Thyroid gland (tissue), 4 donors: ENCODE data around the gene GBP5. TPM values are rescaled to one million over a fixed set of nuclear protein-coding genes. Genes with fewer than 3 reads are reported as not detected.

ENCODE experiments used
- DNase-seq, 2 donors: peaks; one replicate each; pipeline ENCODE4 v3.0.0-alpha.2; 2019
- H3K27ac ChIP-seq, 3 donors: fragments of 200-600 bp; sonication (generic); 1 replicate in 2 of 3; 2 replicates in 1 of 3; pipeline ENCODE4 v1.5.1; 2016 to 2019; ENCODE audit warnings: mild to moderate bottlenecking in 1 of 3, moderate library complexity in 1 of 3
- H3K27me3 ChIP-seq: fragments of 200-600 bp; sonication (generic); one replicate; pipeline ENCODE4 v1.5.1; 2019
- H3K36me3 ChIP-seq, 2 donors: fragments of 200-600 bp; sonication (generic); one replicate each; pipeline ENCODE4 v1.5.1; 2016 to 2019
- H3K4me1 ChIP-seq, 2 donors: fragments of 200-600 bp; sonication (generic); one replicate each; pipeline ENCODE4 v1.5.1; 2017 to 2019
- H3K4me3 ChIP-seq, 3 donors: fragments of 200-600 bp; sonication (generic); replicated peaks in 1 of 3; 1 replicate in 2 of 3; 2 replicates in 1 of 3; pipeline ENCODE4 v1.5.1; 2016; ENCODE audit warnings: mild to moderate bottlenecking in 1 of 3
- H3K9me3 ChIP-seq: fragments of 200-600 bp; sonication (generic); one replicate; pipeline ENCODE4 v1.5.1; 2017
- POLR2A ChIP-seq, 2 donors: fragments of 450-650 bp; IDR thresholded peaks; one replicate each; pipeline ENCODE4 v1.6.1; 2017; ENCODE audit warnings: antibody characterized with exemption in 2 of 2, mild to moderate bottlenecking in 2 of 2, moderate library complexity in 1 of 2
- WGBS, 2 donors: methylation state at CpG; one replicate each; pipeline ENCODE4 v1.1.5; 2017; 5-methylcytosine and 5-hydroxymethylcytosine counted together
- intact Hi-C: fragments of 100-400 bp; cut with DNase I; formaldehyde crosslinking; loops from one replicate; pipeline ENCODE4 v1.15.1; 2023
- total RNA-seq, 4 donors: library from RNA; depleted of rRNA; stranded (reverse); fragments of >200 nt; gene quantifications; one replicate each; pipeline ENCODE4 v1.2.3, GENCODE V29; 2016
- TF ChIP-seq, protein P1 (sequence below), 6 experiments: fragments of 200-600 bp in 3 of 6; fragments of 450-650 bp in 3 of 6; sonication (generic) in 3 of 6; IDR thresholded peaks; one replicate each; pipeline ENCODE4 v1.5.1; 2016 to 2019; ENCODE audit warnings: antibody characterized with exemption in 6 of 6, mild to moderate bottlenecking in 2 of 6, inconsistent platforms in 1 of 6, moderate library complexity in 1 of 6

The GBP5 gene
- total RNA-seq, 4 donors from 2014 or later: 1.0 to 3.0 (median 2.4) TPM

DNA sequence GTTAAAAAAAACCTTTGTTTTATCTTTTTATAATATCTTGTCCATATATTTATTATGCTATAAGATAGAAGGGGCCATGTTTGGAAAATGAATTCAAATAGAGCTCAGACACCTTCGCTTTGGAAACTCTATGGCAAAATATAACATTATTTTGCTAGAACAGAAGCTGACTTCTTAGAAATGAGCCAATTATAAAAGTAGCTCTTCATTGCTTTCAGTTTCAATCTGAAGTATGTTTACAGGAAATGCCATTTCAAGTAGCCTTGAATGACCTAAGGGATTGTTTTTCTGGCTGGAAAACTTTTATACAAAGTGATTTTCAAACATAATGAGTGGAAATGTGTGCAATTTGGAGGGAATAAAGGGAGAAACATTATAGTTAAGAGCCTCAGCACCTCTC is 37.8 kb upstream of the GBP5 start:
- Histone ChIP-seq H3K27me3 (no peaks in the 10 kb centered on the region), H3K4me3 (no peak overlapping the region), H3K36me3 (no peaks in the 10 kb centered on the region), H3K4me1 (peaks cover 0 to 20% of the 10 kb centered on the region in 2 donors), H3K27ac (peak overlapping the region; percentile 38 to 61 (median 42)), H3K9me3 (no peaks in the 10 kb centered on the region)
- no peak for TF ChIP-seq POLR2A (IDR thresholded peaks at IDR 0.05)
- TF ChIP-seq, protein P1, sequence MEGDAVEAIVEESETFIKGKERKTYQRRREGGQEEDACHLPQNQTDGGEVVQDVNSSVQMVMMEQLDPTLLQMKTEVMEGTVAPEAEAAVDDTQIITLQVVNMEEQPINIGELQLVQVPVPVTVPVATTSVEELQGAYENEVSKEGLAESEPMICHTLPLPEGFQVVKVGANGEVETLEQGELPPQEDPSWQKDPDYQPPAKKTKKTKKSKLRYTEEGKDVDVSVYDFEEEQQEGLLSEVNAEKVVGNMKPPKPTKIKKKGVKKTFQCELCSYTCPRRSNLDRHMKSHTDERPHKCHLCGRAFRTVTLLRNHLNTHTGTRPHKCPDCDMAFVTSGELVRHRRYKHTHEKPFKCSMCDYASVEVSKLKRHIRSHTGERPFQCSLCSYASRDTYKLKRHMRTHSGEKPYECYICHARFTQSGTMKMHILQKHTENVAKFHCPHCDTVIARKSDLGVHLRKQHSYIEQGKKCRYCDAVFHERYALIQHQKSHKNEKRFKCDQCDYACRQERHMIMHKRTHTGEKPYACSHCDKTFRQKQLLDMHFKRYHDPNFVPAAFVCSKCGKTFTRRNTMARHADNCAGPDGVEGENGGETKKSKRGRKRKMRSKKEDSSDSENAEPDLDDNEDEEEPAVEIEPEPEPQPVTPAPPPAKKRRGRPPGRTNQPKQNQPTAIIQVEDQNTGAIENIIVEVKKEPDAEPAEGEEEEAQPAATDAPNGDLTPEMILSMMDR (IDR thresholded peaks at IDR 0.05): no peak
- WGBS, 2 donors: 60 to 69% methylated on average over 1 of the region's 1 CpG
- intact Hi-C loops: no loop called here
- no peak for DNase-seq

GRCh38 chr1:89309828-89310227 is 37.2 kb upstream of the GBP5 start:
- intact Hi-C loops: no loop called here
- Histone ChIP-seq H3K4me3 (no peak overlapping the region), H3K4me1 (peaks cover 0 to 20% of the 10 kb centered on the region in 2 donors), H3K36me3 (no peaks in the 10 kb centered on the region), H3K9me3 (no peaks in the 10 kb centered on the region), H3K27ac (peak overlapping the region in 2 of 3 donors; percentile 38 to 61), H3K27me3 (no peaks in the 10 kb centered on the region)
- TF ChIP-seq, protein P1 (IDR thresholded peaks at IDR 0.05): no peak
- no peak for TF ChIP-seq POLR2A (IDR thresholded peaks at IDR 0.05)
- no peak for DNase-seq
- 69 to 75% methylated on average over 1 of the region's 1 CpG for WGBS, 2 donors

- no peak overlapping the region for H3K27ac ChIP-seq
- 57 to 88% methylated on average over 2 of the region's 2 CpGs for WGBS, 2 donors
- intact Hi-C loops: no loop called here
- no peak overlapping the region for H3K4me3 ChIP-seq
- no peak for TF ChIP-seq POLR2A (IDR thresholded peaks at IDR 0.05)
- TF ChIP-seq, protein P1 (IDR thresholded peaks at IDR 0.05): no peak
- peaks cover 0 to 14% of the 10 kb centered on the region in 2 donors for H3K4me1 ChIP-seq
- H3K27me3 ChIP-seq: no peaks in the 10 kb centered on the region
- no peak for DNase-seq
- no peaks in the 10 kb centered on the region for H3K9me3 ChIP-seq
- no peaks in the 10 kb centered on the region for H3K36me3 ChIP-seq
Observed at GRCh38 chr1:89306273-89306672, 33.6 kb upstream of the GBP5 start.

DNA sequence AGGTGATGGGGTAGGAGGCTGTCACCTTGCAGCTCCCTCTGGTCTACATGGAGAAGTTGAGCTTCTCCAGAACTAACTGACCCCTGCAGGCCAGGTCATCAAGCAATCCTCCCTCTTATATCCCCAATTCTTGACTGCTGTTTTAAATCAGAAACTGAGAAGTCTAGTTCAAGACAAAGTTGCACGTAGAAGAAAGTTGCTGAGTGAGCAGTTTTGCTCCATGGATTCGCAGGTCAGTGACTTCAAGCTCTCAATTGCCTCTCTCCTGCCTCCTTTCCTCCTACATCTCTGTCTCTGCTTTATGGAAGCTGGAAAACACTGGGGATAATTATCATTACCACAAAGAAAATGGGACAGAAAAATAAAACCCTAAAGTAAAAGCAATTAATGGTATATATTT is 32.8 kb upstream of the GBP5 start:
- Histone ChIP-seq H3K27me3 (no peaks in the 10 kb centered on the region), H3K9me3 (no peaks in the 10 kb centered on the region), H3K27ac (no peak overlapping the region), H3K4me1 (peaks cover 0 to 6% of the 10 kb centered on the region in 2 donors), H3K4me3 (no peak overlapping the region), H3K36me3 (no peaks in the 10 kb centered on the region)
- TF ChIP-seq, protein P1 (IDR thresholded peaks at IDR 0.05): no peak
- no peak for TF ChIP-seq POLR2A (IDR thresholded peaks at IDR 0.05)
- 38 to 48% methylated on average over 2 of the region's 2 CpGs for WGBS, 2 donors
- intact Hi-C loops: no loop called here
- no peak for DNase-seq

GRCh38 chr1:89304572-89305230 is 32.0 kb upstream of the GBP5 start:
- Histone ChIP-seq H3K4me3 (no peak overlapping the region), H3K36me3 (no peaks in the 10 kb centered on the region)

More at GRCh38 chr1:89304572-89305230, 32.0 kb upstream of the GBP5 start:
- no peaks in the 10 kb centered on the region for H3K4me1 ChIP-seq
- H3K9me3 ChIP-seq: no peaks in the 10 kb centered on the region
- TF ChIP-seq, protein P1 (IDR thresholded peaks at IDR 0.05): no peak
- no peak for TF ChIP-seq POLR2A (IDR thresholded peaks at IDR 0.05)
- H3K27ac ChIP-seq: no peak overlapping the region
- 93 to 97% methylated on average over 2 of the region's 2 CpGs for WGBS, 2 donors
- no peak for DNase-seq
- intact Hi-C loops: no loop called here
- no peaks in the 10 kb centered on the region for H3K27me3 ChIP-seq
